ENCODE results near the gene CLPTM1.
"Not testable (repeated sequence)": the region's sequence is repeated elsewhere in the genome, so short reads cannot be mapped to it uniquely, and the experiment has no call there.

DNA sequence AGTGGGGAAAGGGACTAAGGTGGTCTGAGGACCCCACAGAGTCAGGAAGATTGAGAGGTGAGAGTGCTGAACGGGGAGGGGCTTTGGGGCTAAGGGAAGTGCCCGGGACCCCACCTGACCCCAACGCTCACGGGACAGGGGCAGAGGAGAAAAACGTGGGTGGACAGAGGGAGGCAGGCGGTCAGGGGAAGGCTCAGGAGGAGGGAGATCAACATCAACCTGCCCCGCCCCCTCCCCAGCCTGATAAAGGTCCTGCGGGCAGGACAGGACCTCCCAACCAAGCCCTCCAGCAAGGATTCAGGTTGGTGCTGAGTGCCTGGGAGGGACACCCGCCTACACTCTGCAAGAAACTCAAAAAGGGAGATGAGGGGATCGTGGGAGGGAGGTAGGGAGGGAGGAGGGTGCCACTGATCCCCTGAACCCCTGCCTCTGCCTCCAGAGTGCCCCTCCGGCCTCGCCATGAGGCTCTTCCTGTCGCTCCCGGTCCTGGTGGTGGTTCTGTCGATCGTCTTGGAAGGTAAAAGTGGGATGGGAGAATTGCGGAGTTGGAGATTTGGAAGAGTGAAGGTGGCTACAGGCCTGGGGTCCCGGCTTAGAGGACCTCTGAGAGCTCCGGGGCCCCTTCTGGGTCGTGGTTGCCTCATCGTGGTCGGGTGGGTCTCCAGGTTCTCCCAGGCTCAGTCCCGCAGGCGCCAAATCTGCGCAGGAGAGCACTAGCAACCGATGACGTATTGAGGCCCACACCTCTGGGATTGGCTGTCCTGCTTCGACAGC lies 40.6 kb upstream of the CLPTM1 start, which contains the start of gene APOC1:
- TF ChIP-seq, protein P1, sequence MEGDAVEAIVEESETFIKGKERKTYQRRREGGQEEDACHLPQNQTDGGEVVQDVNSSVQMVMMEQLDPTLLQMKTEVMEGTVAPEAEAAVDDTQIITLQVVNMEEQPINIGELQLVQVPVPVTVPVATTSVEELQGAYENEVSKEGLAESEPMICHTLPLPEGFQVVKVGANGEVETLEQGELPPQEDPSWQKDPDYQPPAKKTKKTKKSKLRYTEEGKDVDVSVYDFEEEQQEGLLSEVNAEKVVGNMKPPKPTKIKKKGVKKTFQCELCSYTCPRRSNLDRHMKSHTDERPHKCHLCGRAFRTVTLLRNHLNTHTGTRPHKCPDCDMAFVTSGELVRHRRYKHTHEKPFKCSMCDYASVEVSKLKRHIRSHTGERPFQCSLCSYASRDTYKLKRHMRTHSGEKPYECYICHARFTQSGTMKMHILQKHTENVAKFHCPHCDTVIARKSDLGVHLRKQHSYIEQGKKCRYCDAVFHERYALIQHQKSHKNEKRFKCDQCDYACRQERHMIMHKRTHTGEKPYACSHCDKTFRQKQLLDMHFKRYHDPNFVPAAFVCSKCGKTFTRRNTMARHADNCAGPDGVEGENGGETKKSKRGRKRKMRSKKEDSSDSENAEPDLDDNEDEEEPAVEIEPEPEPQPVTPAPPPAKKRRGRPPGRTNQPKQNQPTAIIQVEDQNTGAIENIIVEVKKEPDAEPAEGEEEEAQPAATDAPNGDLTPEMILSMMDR (optimal IDR thresholded peaks at IDR 0.05 in 1 of 3, IDR thresholded peaks at IDR 0.05 in 1 of 3, conservative IDR thresholded peaks at IDR 0.05 in 1 of 3; ENCODE audit: extremely low read depth in 1 of 3, insufficient read depth in 2 of 3, low read length in 3 of 3) = not testable (repeated sequence)
- not testable (repeated sequence) for TF ChIP-seq EZH2 (IDR thresholded peaks at IDR 0.05; ENCODE audit: low read length)

Data from keratinocyte (primary cell).